Measurements from ENCODE around the gene QRICH1.

The QRICH1 gene

DNA sequence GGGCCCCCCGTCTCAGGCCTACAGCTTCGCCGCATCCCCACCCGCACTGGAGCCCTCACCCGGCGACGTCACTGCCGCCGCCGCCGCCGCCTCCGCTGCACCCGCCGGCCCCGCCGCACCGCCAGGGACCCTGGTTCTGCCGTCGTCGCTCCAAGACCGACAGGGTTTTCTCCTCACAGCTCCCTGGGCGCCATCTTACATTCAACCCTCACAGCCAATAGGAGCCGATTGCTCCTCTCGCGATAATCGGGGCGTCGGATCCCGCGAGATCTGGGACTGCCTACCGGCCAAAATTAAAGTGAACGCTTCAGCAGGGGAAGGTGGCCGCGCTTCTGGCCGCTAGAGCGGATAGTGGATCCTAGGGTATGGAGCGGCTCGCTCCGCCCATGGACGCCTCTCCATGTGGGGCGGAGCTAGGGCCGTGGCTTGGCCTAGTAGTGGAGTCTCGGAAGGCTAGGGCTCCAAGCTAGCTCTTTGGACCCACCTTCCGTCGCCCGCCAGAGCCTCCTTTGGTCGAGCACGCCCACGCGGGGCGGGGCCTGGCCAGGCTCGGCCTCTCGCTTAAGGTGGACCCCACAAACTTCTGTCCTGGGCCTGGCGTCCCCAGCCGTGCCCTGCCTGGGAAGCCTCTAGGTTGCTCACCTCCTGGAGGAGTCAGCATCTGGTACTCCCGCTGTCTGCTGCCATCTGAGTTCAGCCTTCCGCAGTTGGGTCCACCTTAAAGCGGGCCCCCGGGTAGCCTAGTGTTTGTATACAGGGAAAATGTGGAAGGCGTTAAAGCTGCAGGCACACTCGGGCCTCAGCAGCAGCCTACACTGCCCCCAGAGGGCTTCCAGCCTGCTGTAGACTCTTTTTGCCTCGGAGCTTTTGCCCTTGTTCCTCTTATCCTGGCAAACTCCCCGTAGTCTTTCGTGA is at the start of gene QRICH1:
Gene QRICH1 (minus strand): TSS at position 219 of the 915 bp plus-strand sequence. CDS start 17,054 bp downstream, outside the sequence.
- peak; percentile 97 for DNase-seq (ENCODE audit: low spot score)

DNA sequence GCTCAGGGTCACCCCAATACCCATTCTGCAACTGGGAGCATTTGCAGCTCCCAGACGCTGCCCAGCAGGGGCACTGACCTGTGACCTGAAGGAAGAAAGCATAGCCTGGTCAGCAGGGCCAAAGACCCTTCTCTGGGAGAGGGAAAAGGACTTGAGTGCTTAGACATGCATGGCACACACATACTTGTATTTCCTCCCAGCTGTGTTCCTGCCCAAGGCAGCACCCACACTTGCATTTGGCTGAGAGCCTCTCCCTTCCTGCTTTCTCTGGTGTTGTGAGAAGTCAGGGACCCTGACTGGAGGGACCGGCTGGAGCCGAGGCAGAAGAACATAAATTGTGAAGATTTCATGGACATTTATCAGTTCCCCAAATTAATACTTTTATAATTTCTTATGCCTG is 46.2 kb upstream of the QRICH1 start:
- no peak for DNase-seq (ENCODE audit: low spot score)

DNA sequence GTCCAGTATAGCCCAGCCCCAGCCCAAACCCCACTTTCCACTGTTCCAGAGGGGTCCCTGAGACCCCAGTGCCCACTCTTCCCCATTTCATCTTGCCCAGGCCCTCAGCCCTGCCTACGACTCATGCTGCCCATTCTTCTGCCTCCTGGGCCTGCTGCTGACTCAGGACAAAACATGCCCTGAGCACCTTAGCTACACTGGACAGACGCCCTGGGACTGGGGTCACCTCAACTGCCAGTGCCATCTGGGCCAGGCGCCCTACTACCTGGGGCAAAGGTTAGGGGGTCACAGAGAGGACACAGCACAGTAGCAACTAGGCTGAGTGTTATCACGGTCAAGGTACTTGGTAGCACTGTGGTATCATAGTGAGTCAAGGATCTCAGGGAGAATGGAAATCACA is 41.6 kb upstream of the QRICH1 start:
- no peak for DNase-seq (ENCODE audit: low spot score)

GRCh38 chr3:49134471-49135265 is 40.8 kb upstream of the QRICH1 start:
- no peak for DNase-seq (ENCODE audit: low spot score)

DNA sequence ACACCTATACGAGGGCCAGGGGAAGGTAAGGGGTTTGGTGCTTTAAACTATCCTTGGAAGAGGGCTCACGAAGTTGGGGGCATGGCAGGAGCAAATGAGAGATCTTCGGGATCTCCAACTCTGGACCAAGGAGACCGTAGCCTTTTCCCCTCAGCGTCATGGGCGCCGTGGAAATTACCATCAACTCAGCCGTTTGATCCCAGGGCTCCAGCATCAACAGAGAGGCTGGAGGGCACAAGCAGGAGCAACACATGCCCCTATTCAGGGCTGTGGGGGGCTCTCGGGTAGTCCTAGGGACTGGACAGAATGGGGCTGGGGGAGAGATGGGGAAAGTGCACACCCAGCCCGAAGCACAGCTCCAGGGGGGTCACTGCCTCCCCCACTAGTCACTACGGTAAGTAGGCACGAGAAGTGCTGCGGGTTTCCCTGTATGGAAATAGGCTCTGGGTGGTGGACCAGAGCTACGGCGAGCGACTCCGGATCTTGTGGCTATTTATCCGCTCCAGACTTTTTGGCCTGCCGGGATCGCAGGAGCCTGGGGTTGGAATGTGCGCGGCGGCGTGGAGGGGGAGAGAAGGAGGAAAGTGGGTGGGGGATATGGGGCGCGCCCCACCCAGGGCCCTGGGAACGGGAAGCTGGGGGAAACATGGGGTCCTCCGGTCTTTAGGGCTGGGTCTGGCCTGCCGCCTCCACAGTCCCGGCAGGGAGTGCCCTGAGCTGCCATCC is 39.5 kb upstream of the QRICH1 start:
- peak; percentile 85 for DNase-seq (ENCODE audit: low spot score)

- peak; percentile 76 for DNase-seq (ENCODE audit: low spot score)
Observed at GRCh38 chr3:49132437-49133225, 38.8 kb upstream of the QRICH1 start, which contains the start of gene LAMB2. Gene LAMB2 (minus strand): TSS chr3:49133050. CDS start chr3:49132867, 183 bp downstream.

DNA sequence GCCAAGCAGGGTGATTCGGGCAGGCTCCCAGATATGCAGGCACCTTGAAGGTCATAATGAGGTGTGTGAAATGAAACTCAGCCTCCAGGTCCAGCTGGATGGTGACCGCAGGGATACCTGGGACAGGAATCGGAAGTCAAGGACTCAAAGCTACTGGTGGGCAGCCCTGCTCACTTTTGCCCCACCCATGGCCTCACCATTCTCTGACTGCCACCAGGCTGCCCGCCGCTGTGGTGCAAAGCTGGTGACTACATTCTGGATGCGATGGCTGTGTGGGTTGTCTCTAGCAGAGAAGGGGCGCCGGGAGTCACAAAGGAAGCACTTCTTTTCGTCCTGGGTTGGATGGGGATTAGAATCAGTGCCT is 38.2 kb upstream of the QRICH1 start:
- no peak for DNase-seq (ENCODE audit: low spot score)

DNA sequence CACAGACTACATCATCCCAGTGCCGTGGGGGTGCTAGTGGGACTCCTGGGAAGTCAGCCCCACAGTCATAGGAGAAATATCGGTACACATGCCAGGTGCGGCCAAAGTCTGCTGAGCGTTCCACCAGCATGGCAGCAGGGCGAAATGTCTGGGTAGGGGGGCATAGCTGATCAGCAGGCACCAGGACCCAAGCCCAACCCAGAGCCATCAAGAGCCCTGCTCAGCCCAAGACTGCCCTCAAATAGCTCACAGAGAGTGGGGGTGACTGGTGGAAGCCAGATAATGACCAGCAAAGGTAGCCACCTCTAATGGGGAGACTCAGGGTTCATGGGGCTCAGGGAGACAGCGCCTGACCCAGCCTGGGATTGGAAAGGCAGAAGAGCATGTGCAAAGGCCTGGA is 37.7 kb upstream of the QRICH1 start:
- DNase-seq (ENCODE audit: low spot score) = no peak

GRCh38 chr3:49131040-49131439 is 37.2 kb upstream of the QRICH1 start:
- no peak for DNase-seq (ENCODE audit: low spot score)

GRCh38 chr3:49124991-49125670 is 31.3 kb upstream of the QRICH1 start:
- no peak for DNase-seq (ENCODE audit: low spot score)

- no peak for DNase-seq (ENCODE audit: low spot score)
Observed at GRCh38 chr3:49124203-49124602, 30.3 kb upstream of the QRICH1 start.

DNA sequence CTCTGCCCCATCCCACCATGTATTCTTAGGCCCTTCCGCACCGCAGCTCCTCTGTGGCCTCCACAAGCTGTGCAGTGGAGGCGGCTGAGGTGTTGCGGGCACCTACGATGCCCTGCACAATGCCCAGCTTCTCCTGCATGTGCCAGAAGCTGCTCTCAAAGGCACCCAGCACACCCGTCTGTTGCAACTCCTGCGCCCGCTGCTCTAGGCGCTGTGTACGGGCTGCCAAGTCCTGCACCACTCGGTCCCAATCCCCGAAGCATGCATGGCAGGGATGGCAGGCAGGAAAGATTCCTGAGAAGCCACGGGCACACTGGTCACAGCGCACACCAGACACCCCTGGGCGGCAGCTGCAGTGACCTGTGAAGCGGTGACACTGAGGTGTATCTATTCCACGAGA is 29.8 kb upstream of the QRICH1 start:
- DNase-seq (ENCODE audit: low spot score) = no peak

GRCh38 chr3:49122886-49123545 is 29.1 kb upstream of the QRICH1 start:
- no peak for DNase-seq (ENCODE audit: low spot score)

GRCh38 chr3:49122451-49122850 is 28.6 kb upstream of the QRICH1 start:
- no peak for DNase-seq (ENCODE audit: low spot score)

DNA sequence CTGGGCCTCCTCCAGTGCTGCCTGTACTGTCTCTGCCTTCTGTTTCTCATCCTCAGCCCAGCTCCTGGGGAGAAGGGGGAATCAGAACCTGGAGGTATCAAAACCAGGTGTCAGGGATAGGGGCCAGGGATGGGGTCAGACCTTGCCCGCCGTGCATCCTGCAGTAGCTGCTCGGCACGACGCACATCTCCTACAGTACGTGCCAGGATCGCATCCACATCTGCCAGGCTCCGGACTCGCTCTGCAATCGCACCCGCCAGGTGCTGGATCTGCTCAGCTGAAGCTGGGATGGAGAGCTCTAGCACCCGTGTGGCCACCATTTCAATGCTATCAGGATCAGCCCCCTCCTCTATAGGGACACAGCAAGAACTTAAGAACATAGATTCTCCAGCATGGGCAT is 28.2 kb upstream of the QRICH1 start:
- no peak for DNase-seq (ENCODE audit: low spot score)

GRCh38 chr3:49121132-49121736 is 27.4 kb upstream of the QRICH1 start:
- DNase-seq (ENCODE audit: low spot score) = no peak

GRCh38 chr3:49120438-49121131 is 26.7 kb upstream of the QRICH1 start, which contains the start of gene USP19:
Gene USP19 (minus strand): TSS chr3:49120823. CDS start chr3:49119145, 1,678 bp downstream.
- DNase-seq (ENCODE audit: low spot score) = peak; percentile 87

GRCh38 chr3:49120096-49120437 is 26.2 kb upstream of the QRICH1 start:
- DNase-seq (ENCODE audit: low spot score) = no peak

- DNase-seq (ENCODE audit: low spot score) = no peak
Observed at GRCh38 chr3:49119439-49119838, 25.6 kb upstream of the QRICH1 start.

All from LoVo (cell line).